Measurements from ENCODE around the gene TMEM164. TPM values are rescaled to one million over a fixed set of nuclear protein-coding genes. Genes with fewer than 3 reads are reported as not detected.

The TMEM164 gene
- total and polyA plus RNA-seq, 2 of the 4 experiments (the other 2 are of a cell fraction): 6.3 to 7.1 TPM

GRCh38 chrX:110116066-110116980 is 113.4 kb downstream of the TMEM164 start:
- Histone ChIP-seq H2BK5ac (ENCODE audit: low read depth, low read length, poor library complexity, severe bottlenecking) (no peak overlapping the region), H3K4ac (ENCODE audit: low read depth, low read length) (no peak overlapping the region), H4K91ac (ENCODE audit: insufficient read depth, low read depth, low read length) (no peak overlapping the region), H3K9me3 (ENCODE audit: control insufficient read depth, insufficient read depth, low read length) (no peaks in the 10 kb centered on the region), H4K8ac (ENCODE audit: low read depth in 2 of 2, low read length in 2 of 2) (no peak overlapping the region), H3K9ac (ENCODE audit: low read depth, low read length) (no peak overlapping the region), H3K4me2 (ENCODE audit: low read depth, low read length) (no peak overlapping the region), H3K36me3 (ENCODE audit: control insufficient read depth, insufficient read depth, low read length) (0 out of 2 replicates have a peak, but pooled peaks cover 2% of the 10 kb centered on the region), H2AK5ac (ENCODE audit: low read depth, low read length) (no peak overlapping the region), H3K23ac (ENCODE audit: low read depth, low read length) (no peak overlapping the region), H3K27me3 (ENCODE audit: control insufficient read depth, insufficient read depth, low read length) (peaks cover 2% of the 10 kb centered on the region; the same call in 1 of the 2 replicates), H2BK120ac (ENCODE audit: low read depth, low read length) (no peak overlapping the region), H3K4me1 (ENCODE audit: control insufficient read depth, insufficient read depth, low read length) (no peaks in the 10 kb centered on the region), H3K56ac (ENCODE audit: extremely low read depth, insufficient read depth, low read length) (no peak overlapping the region), H2AFZ (replicated peaks; ENCODE audit: low read length, poor library complexity) (no peak overlapping the region), H3K4me3 (ENCODE audit: insufficient read depth, low read depth, low read length) (no peak overlapping the region), H3K14ac (replicated peaks; ENCODE audit: low read depth, low read length) (no peak overlapping the region), H4K5ac (ENCODE audit: low read depth, low read length) (no peak overlapping the region), H2AK9ac (replicated peaks; ENCODE audit: low read depth, low read length, poor library complexity) (no peak overlapping the region), H2BK20ac (ENCODE audit: low read depth, low read length) (no peak overlapping the region), H3K9me1 (ENCODE audit: insufficient read depth, low read length) (no peaks in the 10 kb centered on the region; the same call in 1 of the 2 replicates), H4K20me1 (ENCODE audit: insufficient read depth, low read length) (no peaks in the 10 kb centered on the region), H3K79me1 (ENCODE audit: low read depth in 1 of 2, low read length in 2 of 2) (no peaks in the 10 kb centered on the region), H3K27ac (ENCODE audit: insufficient read depth, low read length) (no peak overlapping the region), H3K18ac (ENCODE audit: low read depth, low read length) (no peak overlapping the region), H2BK15ac (ENCODE audit: low read depth, low read length) (no peak overlapping the region)
- TF ChIP-seq CTCF (conservative IDR thresholded peaks at IDR 0.05; ENCODE audit: low read depth, low read length): no peak
- no peak for TF ChIP-seq POLR2A (IDR thresholded peaks at IDR 0.05; ENCODE audit: low read depth, low read length)
- no peak for TF ChIP-seq MXI1 (IDR thresholded peaks at IDR 0.05; ENCODE audit: borderline replicate concordance, low read depth, low read length)
- TF ChIP-seq ELK1 (IDR thresholded peaks at IDR 0.05; ENCODE audit: borderline replicate concordance, low read depth, low read length): no peak
- TF ChIP-seq RAD21 (IDR thresholded peaks at IDR 0.05; ENCODE audit: low read length): no peak
- no peak for TF ChIP-seq CEBPB (IDR thresholded peaks at IDR 0.05; ENCODE audit: low read depth, low read length)
- POLR2A ChIA-PET (ENCODE audit: unreplicated experiment): no interaction called here
- dilution Hi-C loops (cut with HindIII; ENCODE audit: low sequenced_read_pairs, unreplicated experiment) (no loop called here), in situ Hi-C loops (cut with MboI; ENCODE audit: low sequenced_read_pairs) (no loop called here), intact Hi-C loops (cut with micrococcal nuclease) (no loop called here)
- WGBS, 2 experiments (ENCODE audit: extremely low coverage in 2 of 2, insufficient read length in 1 of 2): no CpG with 5 or more reads among the region's 4 CpGs
- DNase-seq (no peak), ATAC-seq (ENCODE audit: low read depth) (no peak)
- BruUV-seq (replicated peaks): no TSS peak
- CTCF ChIA-PET: interaction anchor here (0.7 kb wide), 1 partner anchor 52 kb away, joined by 3 read pairs; no protein-coding TSS in a partner anchor

All from IMR-90 (cell line).